GM18526 (cell line): ENCODE measurements around the gene REEP5.
A peak's percentile ranks its signal among the peaks of the same experiment; 100 is the strongest.

Source experiments
- POLR2A ChIP-seq: IDR thresholded peaks from 3 replicates; pipeline ENCODE4 v1.6.1; 2011; ENCODE audit not compliant: insufficient read length; ENCODE audit errors: extremely low read depth

REEP5 gene

GRCh38 chr5:112921833-112922817 is at the start of gene REEP5:
REEP5 (minus strand) TSS chr5:112922227; CDS start chr5:112922190, 37 bp downstream.
- TF ChIP-seq POLR2A = peak; percentile 91

DNA sequence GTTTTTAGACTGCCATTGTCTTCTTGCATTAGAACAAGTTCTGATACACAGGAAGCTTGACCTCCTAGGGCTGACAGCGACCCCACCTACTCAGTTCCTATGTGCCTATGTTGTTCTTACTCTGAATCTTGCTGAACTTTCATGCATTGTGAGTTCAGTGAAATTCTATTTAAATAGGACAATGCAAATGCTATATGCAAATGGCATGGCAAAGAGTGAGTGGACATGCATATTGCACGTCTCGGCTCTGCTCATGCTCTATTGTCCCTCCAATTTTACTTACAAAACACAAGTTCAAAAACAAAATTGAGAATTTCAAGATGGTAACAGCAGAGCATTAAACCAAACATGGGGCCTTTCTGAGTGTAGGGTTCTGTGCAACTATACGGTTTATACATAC is 49.2 kb upstream of the REEP5 start:
- TF ChIP-seq POLR2A = no peak

GRCh38 chr5:112968411-112969106 is 46.5 kb upstream of the REEP5 start:
- no peak for TF ChIP-seq POLR2A

- TF ChIP-seq POLR2A = no peak
These were observed 45.6 kb upstream of the REEP5 start for GRCh38 chr5:112967520-112968083.

- no peak for TF ChIP-seq POLR2A
These were observed 43.8 kb upstream of the REEP5 start for GRCh38 chr5:112965733-112966306.

- no peak for TF ChIP-seq POLR2A
These were observed 39.0 kb upstream of the REEP5 start for GRCh38 chr5:112960863-112961504.

GRCh38 chr5:112960315-112960714 is 38.3 kb upstream of the REEP5 start:
- no peak for TF ChIP-seq POLR2A

DNA sequence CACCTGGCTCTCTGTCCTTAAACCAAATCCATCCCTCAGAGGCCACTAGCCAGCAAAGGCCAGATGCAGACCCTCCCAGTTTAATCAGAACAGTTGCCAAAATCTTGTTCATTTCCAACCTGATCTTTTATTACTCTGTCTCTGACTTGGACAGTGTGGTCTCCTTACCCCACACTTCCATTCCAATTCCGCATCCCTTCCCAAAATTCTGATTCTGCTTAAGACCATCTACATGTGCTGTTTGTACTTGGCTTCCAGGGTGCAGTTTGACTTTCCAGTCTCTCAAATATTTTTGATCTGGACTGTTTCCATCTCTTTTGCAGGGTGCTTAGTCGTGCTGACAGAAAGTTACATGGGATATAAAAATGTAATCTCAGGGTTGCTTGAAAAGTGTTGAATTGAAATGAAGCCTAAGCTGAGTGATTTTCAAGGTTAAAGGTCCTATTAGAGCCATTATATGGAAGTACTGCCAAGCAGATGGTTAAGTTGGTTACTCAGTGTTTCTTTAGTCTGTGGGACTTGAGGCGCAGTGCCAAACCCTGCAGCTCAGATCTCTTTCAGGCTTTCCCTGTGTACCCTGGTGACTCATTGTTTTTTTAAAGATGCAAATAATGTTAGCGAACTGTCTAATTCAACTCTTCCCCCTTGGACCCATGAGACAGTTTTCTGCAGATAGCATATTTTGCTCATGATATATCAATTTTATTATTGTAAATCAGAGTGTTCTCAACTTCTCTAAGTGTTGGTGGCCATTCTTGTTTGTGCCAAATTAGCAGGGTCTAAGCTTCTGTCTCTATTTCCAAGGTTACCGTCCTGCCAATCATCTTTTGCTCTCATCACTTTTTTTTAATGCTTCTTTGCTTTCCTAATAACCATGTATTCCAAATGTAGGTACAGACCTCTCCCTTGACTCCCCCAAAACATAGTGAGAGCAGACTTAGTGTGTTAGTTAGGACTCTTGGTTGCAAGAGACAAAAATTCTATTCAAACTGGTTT is 36.4 kb upstream of the REEP5 start:
- TF ChIP-seq POLR2A = no peak

DNA sequence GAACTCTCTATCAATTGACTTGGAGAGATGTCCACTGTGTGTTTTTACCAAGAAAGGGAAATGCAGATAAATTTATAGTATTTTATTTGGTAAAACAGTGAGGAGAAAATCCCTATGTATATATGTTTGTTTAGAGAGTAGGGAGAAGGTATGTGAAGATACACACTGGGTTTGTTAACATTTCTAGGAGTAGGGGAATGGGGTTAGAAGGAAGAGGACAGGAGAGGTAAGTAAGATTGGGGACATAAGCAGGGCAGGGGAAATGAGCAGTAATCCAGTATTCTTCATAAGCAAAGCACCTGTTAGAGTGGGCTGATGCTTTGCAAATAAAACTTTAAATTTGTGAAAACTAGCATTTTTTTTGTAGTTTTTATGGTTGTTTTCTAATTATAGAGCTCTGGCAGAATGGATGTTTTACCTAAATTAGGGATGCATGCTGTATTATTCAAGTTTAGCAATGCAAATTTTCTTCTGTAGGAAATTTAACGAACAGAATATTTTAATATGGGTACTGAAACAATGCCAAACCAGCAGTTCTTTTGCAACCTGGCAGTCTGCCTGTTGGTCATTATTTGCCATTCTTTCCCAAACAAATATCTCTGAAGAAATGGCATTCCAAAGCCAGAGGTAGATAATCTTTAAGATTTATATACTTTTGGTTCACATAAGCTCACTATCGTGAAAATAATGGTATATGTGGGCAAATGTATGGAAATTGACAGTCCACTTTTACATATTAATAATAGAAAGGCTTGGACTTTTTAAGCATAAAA is 35.2 kb upstream of the REEP5 start:
- no peak for TF ChIP-seq POLR2A

GRCh38 chr5:112956606-112957005 is 34.6 kb upstream of the REEP5 start:
- no peak for TF ChIP-seq POLR2A

- TF ChIP-seq POLR2A = no peak
These were observed 29.2 kb upstream of the REEP5 start for GRCh38 chr5:112951124-112951702.

- TF ChIP-seq POLR2A = no peak
These were observed 26.4 kb upstream of the REEP5 start for GRCh38 chr5:112948458-112948857.

DNA sequence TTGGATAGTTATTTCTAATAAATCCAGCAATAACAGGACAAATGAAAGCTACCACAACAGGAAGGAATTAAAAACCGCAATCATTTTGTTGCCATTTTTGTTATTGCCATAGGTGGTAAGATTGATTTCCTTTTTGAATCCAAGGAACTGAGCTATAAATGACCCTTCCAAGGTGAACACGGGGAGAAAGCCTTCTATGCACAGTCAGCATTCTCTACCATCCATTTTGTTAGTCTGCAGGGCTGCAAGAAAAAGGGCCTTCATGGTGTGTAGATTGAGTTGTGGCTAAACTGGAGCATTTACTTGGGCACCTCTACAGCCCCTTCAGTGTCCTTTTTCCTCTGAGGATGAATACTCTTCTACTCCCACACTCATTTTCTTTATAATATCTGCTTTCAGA is 18.6 kb upstream of the REEP5 start:
- TF ChIP-seq POLR2A = no peak
